ENCODE measurements around the gene KCTD10.

The KCTD10 gene, protein sequence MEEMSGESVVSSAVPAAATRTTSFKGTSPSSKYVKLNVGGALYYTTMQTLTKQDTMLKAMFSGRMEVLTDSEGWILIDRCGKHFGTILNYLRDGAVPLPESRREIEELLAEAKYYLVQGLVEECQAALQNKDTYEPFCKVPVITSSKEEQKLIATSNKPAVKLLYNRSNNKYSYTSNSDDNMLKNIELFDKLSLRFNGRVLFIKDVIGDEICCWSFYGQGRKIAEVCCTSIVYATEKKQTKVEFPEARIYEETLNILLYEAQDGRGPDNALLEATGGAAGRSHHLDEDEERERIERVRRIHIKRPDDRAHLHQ

DNA sequence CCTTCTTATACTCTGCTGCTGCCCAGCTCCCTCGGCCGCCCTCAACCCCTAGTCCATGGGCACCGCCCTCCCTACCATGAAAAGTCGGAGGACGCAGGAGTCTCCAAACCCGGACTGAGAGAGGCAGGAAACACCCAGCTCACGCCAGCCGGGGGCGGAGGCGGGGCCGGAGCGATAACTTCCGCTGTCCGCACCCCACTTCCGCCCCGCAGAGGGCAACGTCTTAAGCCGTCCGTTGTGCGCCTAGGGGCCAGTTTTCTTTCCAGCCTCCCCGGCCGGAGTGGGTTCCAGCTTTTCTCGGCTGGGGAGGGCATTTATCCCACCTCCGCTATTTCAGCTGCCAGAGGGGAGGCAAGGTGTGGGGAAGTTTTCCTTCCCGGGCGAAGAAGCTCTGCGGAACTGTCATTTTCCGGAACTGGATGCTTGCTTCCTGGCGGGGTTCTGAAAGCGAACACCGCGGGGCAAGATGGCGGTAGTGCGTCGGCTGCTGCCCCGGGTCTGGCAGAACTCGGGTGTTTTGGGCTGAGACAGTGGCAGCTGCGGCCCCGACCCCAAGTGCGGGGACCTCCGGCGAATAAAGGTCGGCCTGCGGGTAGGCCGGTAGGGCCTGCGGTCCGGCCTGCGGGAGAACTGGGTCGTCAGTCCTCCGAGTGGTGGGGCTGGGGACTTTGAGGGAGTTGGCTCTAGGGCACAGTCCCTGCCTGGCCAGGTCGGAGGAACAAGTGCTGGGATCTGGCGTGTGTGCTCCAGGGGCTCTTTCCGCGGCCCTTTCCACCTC lies at the start of gene KCTD10, which contains the start of gene UBE3B:
Gene KCTD10 (minus strand): TSS at position 116 of the 778 bp plus-strand sequence. CDS start 38 bp downstream, at position 78.
Gene UBE3B (plus strand): TSS at position 450 of the 778 bp plus-strand sequence. CDS start 5,918 bp downstream, outside the sequence.
- DNase-seq (ENCODE audit: insufficient read length, low spot score), result peak; percentile 93
- peak; percentile 81 for FAIRE-seq

- no peak for FAIRE-seq
- DNase-seq (ENCODE audit: insufficient read length, low spot score), result no peak
Measured at GRCh38 chr12:109525279-109525585, 48.1 kb upstream of the KCTD10 start.

GRCh38 chr12:109524466-109525278 lies 47.6 kb upstream of the KCTD10 start:
- FAIRE-seq, result no peak

GRCh38 chr12:109523504-109523903 lies 46.4 kb upstream of the KCTD10 start:
- no peak for DNase-seq (ENCODE audit: insufficient read length, low spot score)

More at GRCh38 chr12:109524466-109525278, 47.6 kb upstream of the KCTD10 start:
- DNase-seq (ENCODE audit: insufficient read length, low spot score), result no peak

DNA sequence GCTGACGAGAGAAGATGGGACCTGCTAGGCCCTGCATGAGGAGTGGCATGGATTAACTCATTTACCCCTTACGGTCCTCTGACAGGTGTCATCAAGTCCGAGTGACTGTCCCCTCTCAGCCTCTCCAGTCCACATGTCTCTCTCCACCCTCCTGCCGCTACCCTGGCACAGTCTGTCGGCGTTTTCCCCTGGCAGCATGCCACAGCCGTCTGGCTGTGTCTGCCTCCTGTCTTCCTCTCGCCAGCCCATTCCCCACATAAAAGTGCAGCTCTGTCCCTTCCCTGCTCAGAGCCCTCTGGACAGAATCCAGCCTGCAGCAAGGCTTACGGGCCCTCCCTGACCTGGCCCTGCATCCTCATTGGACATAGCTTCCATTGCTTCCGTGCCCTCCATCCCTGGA lies 46.0 kb upstream of the KCTD10 start:
- no peak for DNase-seq (ENCODE audit: insufficient read length, low spot score)

More at GRCh38 chr12:109523504-109523903, 46.4 kb upstream of the KCTD10 start:
- FAIRE-seq, result no peak

DNA sequence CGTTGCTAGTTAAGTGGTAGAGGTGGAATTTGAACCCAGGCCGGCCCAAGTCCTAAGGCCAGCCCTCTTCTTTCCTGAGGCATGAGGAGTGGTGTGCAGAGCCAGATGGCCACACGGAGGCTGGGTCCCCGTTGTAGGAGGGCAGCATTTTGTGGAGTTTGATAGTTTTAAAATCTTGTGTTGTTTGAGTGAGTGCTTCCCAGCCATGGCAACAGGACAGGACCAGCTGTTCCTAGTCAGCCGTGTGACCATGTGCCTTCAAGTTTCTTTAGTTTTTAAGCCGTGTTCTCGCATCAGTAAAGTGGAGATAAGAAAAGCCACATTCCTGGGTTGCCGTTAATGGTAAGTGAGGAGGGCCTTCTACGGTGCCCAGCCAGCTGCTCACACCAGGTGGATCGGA lies 44.7 kb upstream of the KCTD10 start:
- FAIRE-seq, result no peak
- DNase-seq (ENCODE audit: insufficient read length, low spot score), result no peak

More for the DNA sequence above, 46.0 kb upstream of the KCTD10 start:
- no peak for FAIRE-seq

DNA sequence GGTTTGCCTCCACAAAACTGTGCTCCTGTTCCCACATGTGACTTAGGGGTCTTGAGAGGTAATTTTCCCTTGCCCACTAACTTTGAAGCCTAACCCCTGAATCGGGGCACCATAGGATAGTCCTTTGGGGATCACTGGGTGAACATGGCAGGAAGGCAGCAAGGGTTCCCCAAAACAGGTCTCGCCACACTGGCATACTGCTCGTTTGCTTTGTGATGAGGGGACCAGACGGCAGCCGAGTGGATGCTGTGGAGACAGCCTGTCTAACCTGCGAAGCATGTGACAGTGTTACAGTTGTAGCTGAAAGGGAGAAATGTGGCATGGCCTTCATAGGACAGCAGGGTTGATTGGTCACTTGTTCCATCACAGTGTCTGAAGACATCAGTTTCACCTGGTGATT lies 42.7 kb upstream of the KCTD10 start:
- DNase-seq (ENCODE audit: insufficient read length, low spot score) (no peak), FAIRE-seq (no peak)

- FAIRE-seq, result no peak
- peak; percentile 72 for DNase-seq (ENCODE audit: insufficient read length, low spot score)
Measured at GRCh38 chr12:109518820-109519665, 41.9 kb upstream of the KCTD10 start.

GRCh38 chr12:109517619-109518018 lies 40.5 kb upstream of the KCTD10 start:
- no peak for FAIRE-seq
- no peak for DNase-seq (ENCODE audit: insufficient read length, low spot score)

GRCh38 chr12:109513977-109514376 lies 36.9 kb upstream of the KCTD10 start:
- no peak for FAIRE-seq
- DNase-seq (ENCODE audit: insufficient read length, low spot score), result no peak

DNA sequence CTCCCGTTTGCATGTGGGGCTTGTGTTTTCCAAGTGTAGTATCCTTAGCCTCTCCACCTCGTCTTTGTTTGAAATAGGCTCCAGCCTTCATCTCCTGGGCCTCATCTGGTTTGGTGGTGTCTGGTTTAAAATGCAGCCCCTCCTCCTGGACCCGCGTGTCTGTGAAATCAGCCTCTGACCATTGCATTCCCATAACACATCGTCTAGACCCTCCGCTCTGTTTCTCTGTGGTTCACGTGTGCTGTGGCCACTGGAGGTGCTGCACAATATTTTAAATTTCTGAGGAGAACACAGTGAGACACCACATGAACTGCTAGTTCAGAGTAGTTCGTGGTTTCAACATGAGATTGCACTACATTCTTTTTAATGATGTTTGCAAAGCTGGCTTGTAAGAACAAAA lies 36.0 kb upstream of the KCTD10 start:
- FAIRE-seq (no peak), DNase-seq (ENCODE audit: insufficient read length, low spot score) (no peak)

GRCh38 chr12:109512608-109513007 lies 35.5 kb upstream of the KCTD10 start:
- DNase-seq (ENCODE audit: insufficient read length, low spot score) (no peak), FAIRE-seq (no peak)

- FAIRE-seq (no peak), DNase-seq (ENCODE audit: insufficient read length, low spot score) (no peak)
Measured at GRCh38 chr12:109510196-109510595, 33.1 kb upstream of the KCTD10 start.

DNA sequence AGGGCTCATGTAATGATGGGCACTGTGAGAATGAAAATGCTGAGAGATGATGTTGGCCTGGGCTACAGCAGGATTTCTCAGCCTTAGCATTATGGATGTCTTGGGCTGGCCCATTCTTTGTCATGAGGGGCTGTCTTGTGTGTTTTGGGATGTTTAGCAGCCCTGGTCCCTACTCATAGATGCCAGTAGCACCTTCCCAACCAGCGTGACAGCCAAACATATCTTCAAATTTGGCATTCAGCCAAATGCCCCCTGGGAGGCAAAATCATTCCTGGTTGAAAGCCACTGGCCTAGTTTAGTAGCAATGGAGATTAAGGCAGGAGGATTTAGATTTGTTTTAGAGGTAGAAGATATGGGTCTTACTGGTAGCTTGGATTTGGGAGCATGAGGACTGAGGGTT lies 27.0 kb upstream of the KCTD10 start:
- DNase-seq (ENCODE audit: insufficient read length, low spot score) (no peak), FAIRE-seq (no peak)

DNA sequence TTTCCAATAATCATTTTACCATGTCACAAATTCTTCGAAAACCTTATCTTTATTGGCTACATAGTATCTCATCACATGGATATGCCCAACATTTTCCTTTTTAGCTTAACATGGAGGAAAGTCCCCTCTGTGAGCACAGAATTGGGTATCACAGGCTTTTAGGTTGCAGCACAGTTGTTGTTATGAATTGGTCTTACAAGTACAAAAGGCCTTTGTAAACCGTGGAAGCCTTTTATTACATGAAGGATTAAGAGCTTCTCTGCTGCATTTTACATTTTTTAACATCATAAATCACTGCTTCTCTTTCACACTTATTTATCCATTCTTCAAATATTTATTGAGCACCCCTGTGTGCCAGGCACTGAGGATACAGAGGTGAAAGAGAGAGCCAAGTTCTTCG lies 26.5 kb upstream of the KCTD10 start:
- FAIRE-seq (no peak), DNase-seq (ENCODE audit: insufficient read length, low spot score) (no peak)

DNA sequence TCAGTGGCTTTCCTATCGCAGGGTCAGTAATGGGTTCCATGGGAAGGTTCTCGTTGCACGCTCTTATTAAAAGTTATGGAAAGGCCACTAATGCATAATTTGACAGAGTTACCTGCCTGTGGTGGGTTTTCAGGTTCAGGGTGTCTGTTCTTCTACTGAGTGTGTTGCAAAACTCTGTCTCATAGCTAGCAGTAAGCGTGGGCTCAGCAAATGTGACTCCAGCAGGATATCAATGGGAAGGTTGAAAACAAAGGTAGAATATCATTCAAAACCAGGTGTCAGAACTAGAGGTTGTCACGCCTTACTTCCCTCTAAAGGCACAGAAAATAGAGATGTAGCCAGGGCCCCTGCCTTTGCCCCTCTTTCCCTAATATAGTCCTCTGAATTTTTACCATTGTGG lies 25.2 kb upstream of the KCTD10 start:
- no peak for DNase-seq (ENCODE audit: insufficient read length, low spot score)
- no peak for FAIRE-seq

DNA sequence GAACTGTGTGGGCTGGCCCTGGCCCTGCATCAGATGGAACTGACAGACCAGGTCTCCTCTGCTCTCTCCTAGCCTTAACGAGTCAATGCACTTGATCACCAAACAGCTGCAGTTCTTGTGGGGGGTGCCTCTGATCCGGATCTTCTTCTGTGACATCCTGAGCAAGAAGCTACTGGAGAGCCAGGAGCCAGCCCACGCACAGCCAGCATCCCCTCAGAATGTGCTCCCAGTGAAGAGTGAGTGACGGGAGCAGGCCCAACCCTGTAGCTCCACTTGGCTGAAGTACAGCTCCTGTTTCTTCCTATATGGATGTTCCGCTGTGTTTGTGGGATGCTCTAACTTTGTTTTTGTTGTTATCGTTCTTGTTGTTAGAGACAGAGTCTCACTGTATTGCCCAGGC lies 24.2 kb upstream of the KCTD10 start:
- FAIRE-seq, result no peak
- no peak for DNase-seq (ENCODE audit: insufficient read length, low spot score)

GRCh38 chr12:109500406-109501185 lies 23.5 kb upstream of the KCTD10 start:
- FAIRE-seq (peak; percentile 38), DNase-seq (ENCODE audit: insufficient read length, low spot score) (no peak)

GRCh38 chr12:109497675-109498074 lies 20.6 kb upstream of the KCTD10 start:
- peak; percentile 52 for DNase-seq (ENCODE audit: insufficient read length, low spot score)
- peak; percentile 46 for FAIRE-seq

Measured in HTR-8/SVneo (cell line).